Ascending aorta (tissue), 2 donors: ENCODE data around the gene IL17RA. TPM values are rescaled to one million over a fixed set of nuclear protein-coding genes. Genes with fewer than 3 reads are reported as not detected.

Experiments
- DNase-seq, 2 donors: peaks; one replicate each; pipeline ENCODE4 v3.0.0-alpha.2; 2019; ENCODE audit warnings: low spot score in 2 of 2
- H3K27ac ChIP-seq, 2 donors: fragments of 200-600 bp; sonication (generic); one replicate each; pipeline ENCODE4 v1.5.1; 2016 to 2017; ENCODE audit warnings: mild to moderate bottlenecking in 1 of 2
- H3K27me3 ChIP-seq: fragments of 200-600 bp; sonication (generic); one replicate; pipeline ENCODE4 v1.5.1; 2017
- H3K36me3 ChIP-seq, 2 donors: fragments of 200-600 bp; sonication (generic); one replicate each; pipeline ENCODE4 v1.5.1; 2016
- H3K4me1 ChIP-seq, 2 donors: fragments of 200-600 bp; sonication (generic); one replicate each; pipeline ENCODE4 v1.5.1; 2016 to 2017; ENCODE audit warnings: mild to moderate bottlenecking in 1 of 2
- H3K4me3 ChIP-seq, 2 donors: fragments of 200-600 bp; sonication (generic); one replicate each; pipeline ENCODE4 v1.5.1; 2016 to 2017; ENCODE audit warnings: mild to moderate bottlenecking in 1 of 2
- H3K9me3 ChIP-seq, 2 donors: fragments of 200-600 bp; sonication (generic); one replicate each; pipeline ENCODE4 v1.5.1; 2016
- CTCF ChIP-seq, 3 experiments: fragments of 200-600 bp in 2 of 3; fragments of 450-650 bp in 1 of 3; sonication (generic) in 2 of 3; IDR thresholded peaks; one replicate each; pipeline ENCODE4 v1.5.1; 2016 to 2019; ENCODE audit warnings: antibody characterized with exemption in 3 of 3, mild to moderate bottlenecking in 1 of 3, moderate library complexity in 1 of 3
- intact Hi-C: fragments of 100-400 bp; cut with DNase I; formaldehyde crosslinking; loops from one replicate; pipeline ENCODE4 v1.15.1; 2023
- total RNA-seq: library from RNA; depleted of rRNA; stranded (reverse); fragments of >200 nt; gene quantifications from one replicate; pipeline ENCODE4 v1.1.0, GENCODE V29; 2016

IL17RA gene
- total RNA-seq, 1 donor from 2014 or later = 84.1 TPM

DNA sequence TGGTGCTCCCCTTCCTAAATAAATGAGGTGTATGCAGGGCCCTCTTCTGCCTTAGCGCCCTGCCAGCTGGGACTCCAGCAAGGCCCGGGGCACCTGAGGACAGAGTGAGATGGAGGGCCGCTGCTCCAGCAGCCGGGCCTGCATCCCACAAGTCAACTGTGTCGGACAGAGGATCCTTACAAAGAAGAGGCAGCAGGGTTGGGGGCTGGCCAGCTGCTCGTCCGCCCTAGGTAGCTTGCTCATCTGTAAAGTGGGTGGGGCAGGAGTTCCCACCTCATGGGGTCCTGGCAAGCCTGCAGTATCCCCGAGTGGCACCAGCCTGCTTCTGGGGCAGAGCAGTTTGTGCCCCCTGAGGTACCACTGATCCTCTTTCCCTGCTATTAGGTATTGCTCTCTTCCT, 28.8 kb downstream of the IL17RA start:
- no peaks in the 10 kb centered on the region for H3K4me1 ChIP-seq
- no peaks in the 10 kb centered on the region for H3K9me3 ChIP-seq
- intact Hi-C loops = no loop called here
- H3K27ac ChIP-seq = no peak overlapping the region
- H3K4me3 ChIP-seq = no peak overlapping the region
- no peaks in the 10 kb centered on the region for H3K27me3 ChIP-seq
- DNase-seq = no peak
- H3K36me3 ChIP-seq = peaks cover 14 to 18% of the 10 kb centered on the region in 2 donors
- TF ChIP-seq CTCF (IDR thresholded peaks at IDR 0.05) = no peak

DNA sequence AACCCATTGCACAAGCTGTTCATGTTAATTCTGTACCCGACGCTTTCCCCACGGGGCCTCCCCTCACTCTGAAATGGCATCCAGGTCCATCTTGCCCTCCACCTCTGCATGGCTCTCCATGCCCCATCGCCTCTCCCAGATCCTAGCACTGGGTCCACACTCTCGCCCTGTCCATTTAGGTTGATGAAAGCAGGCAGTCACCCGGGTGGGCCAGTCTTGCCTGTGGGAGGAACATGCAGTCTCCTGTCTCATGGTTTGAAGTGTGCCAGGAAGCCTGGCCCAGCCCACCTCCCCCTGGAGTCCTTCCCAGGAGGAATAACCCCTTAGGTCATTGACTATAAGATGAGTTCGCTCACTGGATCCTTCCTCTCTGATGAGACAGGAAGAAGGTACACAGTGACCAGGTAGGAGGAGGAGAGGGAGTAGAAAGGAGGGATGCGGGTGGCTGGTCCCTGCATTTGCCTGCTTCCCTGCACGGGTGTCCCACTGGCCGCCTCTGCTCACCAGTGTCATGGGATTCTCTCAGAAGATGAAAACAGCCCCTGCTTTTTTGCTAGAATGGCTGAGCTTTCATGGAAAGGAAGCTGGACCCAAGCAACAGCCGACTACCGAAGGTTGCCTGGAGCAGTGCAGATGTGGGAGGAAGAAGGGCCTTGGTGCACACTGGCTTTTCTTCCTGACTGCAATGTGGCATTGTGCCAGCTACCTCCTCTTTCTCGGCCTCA, 29.5 kb downstream of the IL17RA start:
- Histone ChIP-seq H3K4me1 (no peaks in the 10 kb centered on the region), H3K4me3 (no peak overlapping the region), H3K27me3 (no peaks in the 10 kb centered on the region), H3K36me3 (peaks cover 6 to 11% of the 10 kb centered on the region in 2 donors), H3K27ac (no peak overlapping the region), H3K9me3 (no peaks in the 10 kb centered on the region)
- no peak for TF ChIP-seq CTCF (IDR thresholded peaks at IDR 0.05)
- intact Hi-C loops = no loop called here
- DNase-seq = no peak

GRCh38 chr22:17114898-17115235, 30.1 kb downstream of the IL17RA start:
- Histone ChIP-seq H3K27me3 (no peaks in the 10 kb centered on the region), H3K4me1 (no peaks in the 10 kb centered on the region), H3K27ac (no peak overlapping the region), H3K36me3 (peaks cover 1 to 5% of the 10 kb centered on the region in 2 donors), H3K9me3 (no peaks in the 10 kb centered on the region), H3K4me3 (no peak overlapping the region)
- DNase-seq = no peak
- no peak for TF ChIP-seq CTCF (IDR thresholded peaks at IDR 0.05)
- intact Hi-C loops = no loop called here

DNA sequence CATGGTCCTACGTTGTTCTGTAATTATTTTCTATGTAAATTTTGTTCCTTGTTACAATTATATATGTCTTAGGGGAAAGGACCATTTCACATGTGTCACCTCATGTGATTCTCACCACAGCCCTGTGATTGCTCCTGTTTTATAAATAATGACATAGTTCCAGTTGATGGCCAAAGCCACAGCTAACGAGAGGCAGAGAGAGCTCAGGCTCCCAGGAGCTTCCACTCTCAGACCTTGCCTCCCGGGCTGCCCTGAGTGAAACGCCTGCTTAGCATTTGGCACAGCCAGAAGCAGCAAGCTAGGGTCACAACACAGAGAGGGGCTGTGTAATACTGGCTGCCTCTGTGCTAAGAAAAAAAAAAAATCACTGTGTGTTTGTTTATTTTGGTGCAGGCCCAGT, 30.4 kb downstream of the IL17RA start:
- intact Hi-C loops = no loop called here
- Histone ChIP-seq H3K4me3 (no peak overlapping the region), H3K4me1 (no peaks in the 10 kb centered on the region), H3K36me3 (peaks cover 0 to 4% of the 10 kb centered on the region in 2 donors), H3K27me3 (no peaks in the 10 kb centered on the region), H3K9me3 (no peaks in the 10 kb centered on the region), H3K27ac (no peak overlapping the region)
- no peak for TF ChIP-seq CTCF (IDR thresholded peaks at IDR 0.05)
- no peak for DNase-seq

DNA sequence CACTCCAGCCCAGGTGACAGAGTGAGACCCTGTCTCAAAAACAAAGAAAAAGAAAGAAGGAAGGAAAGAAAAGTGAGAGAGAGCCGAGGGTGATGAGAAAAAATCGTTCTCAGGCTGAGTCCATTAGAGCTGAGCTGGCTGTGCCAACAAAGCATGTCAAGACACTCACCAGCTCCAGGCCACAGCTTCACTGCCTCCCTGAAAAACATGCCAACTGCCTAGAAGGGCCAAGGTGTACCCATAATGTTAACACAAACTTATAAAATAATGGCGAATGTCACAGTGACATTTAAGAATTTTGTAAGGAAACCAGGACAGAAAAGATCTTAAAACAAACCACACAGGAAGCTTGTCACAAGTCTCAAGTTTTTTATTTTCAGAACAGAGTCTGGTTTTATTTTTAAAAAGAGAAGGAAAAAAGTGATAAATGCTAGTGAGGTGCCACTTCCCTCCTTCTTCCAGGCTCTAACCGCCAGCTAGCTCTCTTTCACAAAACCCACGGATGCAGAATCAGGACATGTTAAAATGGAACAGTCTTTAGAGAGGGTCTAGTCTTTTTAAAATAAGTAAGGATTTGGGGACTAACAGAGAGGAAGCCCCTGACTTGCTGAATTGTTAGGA, 31.3 kb downstream of the IL17RA start:
- DNase-seq = no peak
- Histone ChIP-seq H3K27me3 (no peaks in the 10 kb centered on the region), H3K9me3 (no peaks in the 10 kb centered on the region), H3K36me3 (no peaks in the 10 kb centered on the region), H3K4me1 (no peaks in the 10 kb centered on the region), H3K27ac (no peak overlapping the region), H3K4me3 (no peak overlapping the region)
- intact Hi-C loops = no loop called here
- no peak for TF ChIP-seq CTCF (IDR thresholded peaks at IDR 0.05)
